CD14-positive monocyte (primary cell): Measurements from ENCODE around the gene MSRB3. TPM values are rescaled to one million over a fixed set of nuclear protein-coding genes. Genes with fewer than 3 reads are reported as not detected.

ENCODE experiments used
- DNase-seq, 3 donors: peaks; one replicate each; pipeline ENCODE4 v3.0.0-alpha.2; 2011 to 2022
- H2AFZ ChIP-seq: 2 replicates; pipeline ENCODE4 v1.6.0; 2012; ENCODE audit warnings: mild to moderate bottlenecking, low read depth, low read length, inconsistent platforms; ENCODE audit not compliant: insufficient read depth, poor library complexity, severe bottlenecking
- H3K27ac ChIP-seq, 2 donors: 1 replicate in 1 of 2; 2 replicates in 1 of 2; pipeline ENCODE4 v1.5.1; 2012 to 2013; ENCODE audit warnings: low read length in 2 of 2, control low read depth in 1 of 2, inconsistent platforms in 1 of 2, low read depth in 1 of 2, mild to moderate bottlenecking in 1 of 2
- H3K27me3 ChIP-seq, 2 donors: one replicate each; pipeline versions ENCODE4 v1.6.0 to v1.6.1; 2011 to 2013; ENCODE audit warnings: low read length in 2 of 2; ENCODE audit not compliant: control insufficient read depth in 2 of 2, insufficient read depth in 2 of 2
- H3K36me3 ChIP-seq, 2 donors: replicated peaks in 1 of 2; 1 replicate in 1 of 2; 2 replicates in 1 of 2; pipeline versions ENCODE4 v1.5.1 to v1.6.1; 2012 to 2013; ENCODE audit warnings: low read length in 2 of 2, control low read depth in 1 of 2, inconsistent platforms in 1 of 2, mild to moderate bottlenecking in 1 of 2; ENCODE audit not compliant: insufficient read depth in 2 of 2, control insufficient read depth in 1 of 2
- H3K4me1 ChIP-seq, 2 donors: 1 replicate in 1 of 2; 2 replicates in 1 of 2; pipeline versions ENCODE4 v1.5.1 to v1.6.1; 2012 to 2013; ENCODE audit warnings: low read length in 2 of 2, control low read depth in 1 of 2, inconsistent platforms in 1 of 2, mild to moderate bottlenecking in 1 of 2, moderate library complexity in 1 of 2; ENCODE audit not compliant: insufficient read depth in 2 of 2, control insufficient read depth in 1 of 2
- H3K4me2 ChIP-seq: replicated peaks from 2 replicates; pipeline ENCODE3; 2012; ENCODE audit warnings: low read length, moderate library complexity, mild to moderate bottlenecking; ENCODE audit not compliant: poor library complexity, severe bottlenecking; ENCODE audit errors: extremely low read depth
- H3K4me3 ChIP-seq, 3 experiments: fragments of 200-600 bp in 1 of 3; sonication (generic) in 1 of 3; replicated peaks in 1 of 3; 1 replicate in 2 of 3; 2 replicates in 1 of 3; pipeline ENCODE4 v1.5.1; 2011 to 2013; ENCODE audit warnings: low read length in 3 of 3, mild to moderate bottlenecking in 3 of 3, control low read depth in 2 of 3, low read depth in 2 of 3, inconsistent platforms in 1 of 3, moderate library complexity in 1 of 3
- H3K79me2 ChIP-seq: 2 replicates; pipeline ENCODE4 v1.6.0; 2012; ENCODE audit warnings: mild to moderate bottlenecking, control low read depth, inconsistent platforms, low read length, moderate library complexity; ENCODE audit not compliant: insufficient read depth
- H3K9ac ChIP-seq: 2 replicates; pipeline ENCODE4 v1.6.0; 2017; ENCODE audit warnings: low read length, mild to moderate bottlenecking; ENCODE audit not compliant: insufficient read depth, poor library complexity, severe bottlenecking
- H3K9me3 ChIP-seq, 2 donors: replicated peaks in 1 of 2; 1 replicate in 1 of 2; 2 replicates in 1 of 2; pipeline versions ENCODE4 v1.5.1 to v1.6.1; 2012 to 2013; ENCODE audit warnings: low read length in 2 of 2, control low read depth in 1 of 2; ENCODE audit not compliant: control insufficient read depth in 1 of 2, insufficient read depth in 1 of 2
- H4K20me1 ChIP-seq: 2 replicates; pipeline ENCODE4 v1.6.0; 2012; ENCODE audit warnings: mild to moderate bottlenecking, low read length, control low read depth, moderate library complexity; ENCODE audit not compliant: insufficient read depth
- H3K27ac Mint-ChIP-seq, 7 donors: one replicate each; pipeline ENCODE4 v1.8.0; 2020; ENCODE audit warnings: mild to moderate bottlenecking in 7 of 7, mixed read lengths in 7 of 7, moderate library complexity in 6 of 7, inconsistent platforms in 2 of 7
- H3K27me3 Mint-ChIP-seq, 3 donors: one replicate each; pipeline ENCODE4 v1.8.0; 2021 to 2022; ENCODE audit warnings: low read depth in 3 of 3, mild to moderate bottlenecking in 3 of 3, mixed read lengths in 3 of 3, moderate library complexity in 3 of 3, inconsistent platforms in 1 of 3
- H3K36me3 Mint-ChIP-seq, 2 donors: one replicate each; pipeline ENCODE4 v1.8.0; 2020; ENCODE audit warnings: mixed read lengths in 2 of 2, inconsistent platforms in 1 of 2, mild to moderate bottlenecking in 1 of 2
- H3K4me1 Mint-ChIP-seq: one replicate; pipeline ENCODE4 v1.8.0; 2020; ENCODE audit warnings: mild to moderate bottlenecking, mixed read lengths
- H3K4me3 Mint-ChIP-seq, 2 donors: one replicate each; pipeline ENCODE4 v1.8.0; 2020; ENCODE audit warnings: mild to moderate bottlenecking in 2 of 2, mixed read lengths in 2 of 2, moderate library complexity in 1 of 2
- H3K9me3 Mint-ChIP-seq, 7 donors: one replicate each; pipeline ENCODE4 v1.8.0; 2020 to 2022; ENCODE audit warnings: mixed read lengths in 7 of 7, mild to moderate bottlenecking in 6 of 7, moderate library complexity in 6 of 7, inconsistent platforms in 2 of 7
- WGBS: methylation state at CpG from one replicate; pipeline ENCODE4 v1.1.5; 2013; ENCODE audit warnings: missing lambda C conversion rate; ENCODE audit not compliant: insufficient coverage; 5-methylcytosine and 5-hydroxymethylcytosine counted together
- intact Hi-C, 2 donors: fragments of 100-400 bp; cut with micrococcal nuclease; formaldehyde crosslinking; loops; one replicate each; pipeline versions ENCODE4 v1.15.0 to v1.15.1; 2023
- polyA plus RNA-seq, 3 donors: library from polyadenylated mRNA; depleted of rRNA in 1 of 3; unstranded in 2 of 3; stranded (reverse) in 1 of 3; fragments of 300-500 nt in 2 of 3; fragments of >200 nt in 1 of 3; fragmentation: Illumina TruSeq in 2 of 3; gene quantifications; 1 replicate in 2 of 3; 2 replicates in 1 of 3; pipeline ENCODE4 v1.2.3, GENCODE V29; 2012 to 2021
- TF ChIP-seq, protein P1 (sequence below): fragments of 200-600 bp; IDR thresholded peaks from one replicate; pipeline ENCODE4 v1.8.0; 2022; ENCODE audit warnings: antibody characterized with exemption, mild to moderate bottlenecking

MSRB3 gene
- polyA plus RNA-seq, 3 donors = 0.25 to 1.1 (median 1.0) TPM

- Histone ChIP-seq H3K27ac (no peak overlapping the region), H3K9ac (no peak overlapping the region), H3K79me2 (no peaks in the 10 kb centered on the region), H3K4me1 (no peaks in the 10 kb centered on the region), H4K20me1 (no peaks in the 10 kb centered on the region), H3K4me3 (no peak overlapping the region), H3K27me3 (no peaks in the 10 kb centered on the region), H3K36me3 (no peaks in the 10 kb centered on the region), H3K9me3 (no peaks in the 10 kb centered on the region), H3K4me2 (no peak overlapping the region), H2AFZ (no peak overlapping the region)
- H3K9me3 Mint-ChIP-seq = peaks cover 3 to 12% (median 4%) of the 10 kb centered on the region in 7 donors
- TF ChIP-seq, protein P1, sequence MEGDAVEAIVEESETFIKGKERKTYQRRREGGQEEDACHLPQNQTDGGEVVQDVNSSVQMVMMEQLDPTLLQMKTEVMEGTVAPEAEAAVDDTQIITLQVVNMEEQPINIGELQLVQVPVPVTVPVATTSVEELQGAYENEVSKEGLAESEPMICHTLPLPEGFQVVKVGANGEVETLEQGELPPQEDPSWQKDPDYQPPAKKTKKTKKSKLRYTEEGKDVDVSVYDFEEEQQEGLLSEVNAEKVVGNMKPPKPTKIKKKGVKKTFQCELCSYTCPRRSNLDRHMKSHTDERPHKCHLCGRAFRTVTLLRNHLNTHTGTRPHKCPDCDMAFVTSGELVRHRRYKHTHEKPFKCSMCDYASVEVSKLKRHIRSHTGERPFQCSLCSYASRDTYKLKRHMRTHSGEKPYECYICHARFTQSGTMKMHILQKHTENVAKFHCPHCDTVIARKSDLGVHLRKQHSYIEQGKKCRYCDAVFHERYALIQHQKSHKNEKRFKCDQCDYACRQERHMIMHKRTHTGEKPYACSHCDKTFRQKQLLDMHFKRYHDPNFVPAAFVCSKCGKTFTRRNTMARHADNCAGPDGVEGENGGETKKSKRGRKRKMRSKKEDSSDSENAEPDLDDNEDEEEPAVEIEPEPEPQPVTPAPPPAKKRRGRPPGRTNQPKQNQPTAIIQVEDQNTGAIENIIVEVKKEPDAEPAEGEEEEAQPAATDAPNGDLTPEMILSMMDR = no peak
- no CpG with 5 or more reads among the region's 3 CpGs for WGBS
- no peak overlapping the region for H3K4me3 Mint-ChIP-seq
- intact Hi-C loops = no loop called here
- DNase-seq = no peak
- H3K4me1 Mint-ChIP-seq = peaks cover 4% of the 10 kb centered on the region
- peaks cover 0 to 2% (median 0%) of the 10 kb centered on the region in 3 donors for H3K27me3 Mint-ChIP-seq
- no peaks in the 10 kb centered on the region for H3K36me3 Mint-ChIP-seq
- no peak overlapping the region for H3K27ac Mint-ChIP-seq
Observed at GRCh38 chr12:65266408-65266807, 12.1 kb upstream of the MSRB3 start.

- Histone ChIP-seq H3K36me3 (no peaks in the 10 kb centered on the region), H3K4me3 (no peak overlapping the region), H3K27me3 (no peaks in the 10 kb centered on the region), H2AFZ (no peak overlapping the region), H3K27ac (no peak overlapping the region), H3K79me2 (no peaks in the 10 kb centered on the region), H3K4me2 (no peak overlapping the region), H4K20me1 (no peaks in the 10 kb centered on the region), H3K9ac (no peak overlapping the region), H3K4me1 (no peaks in the 10 kb centered on the region), H3K9me3 (no peaks in the 10 kb centered on the region)
- Mint-ChIP-seq H3K27me3 (peaks cover 0 to 2% (median 1%) of the 10 kb centered on the region in 3 donors), H3K4me3 (no peak overlapping the region), H3K36me3 (no peaks in the 10 kb centered on the region), H3K27ac (no peak overlapping the region), H3K4me1 (peaks cover 3% of the 10 kb centered on the region), H3K9me3 (peaks cover 0 to 2% (median 0%) of the 10 kb centered on the region in 7 donors)
- TF ChIP-seq, protein P1 = no peak
- intact Hi-C loops = no loop called here
- WGBS = no CpG with 5 or more reads among the region's 1 CpG
- DNase-seq = no peak
Observed at GRCh38 chr12:65269603-65270002, 8.9 kb upstream of the MSRB3 start.
